ENCODE measurements around the gene SCD5. TPM values are rescaled to one million over a fixed set of nuclear protein-coding genes. Genes with fewer than 3 reads are reported as not detected.

SCD5 gene
- total and polyA plus RNA-seq, 2 donors from 2014 or later, result 41.2 to 55.7 TPM

GRCh38 chr4:82789025-82789776 is 9.4 kb downstream of the SCD5 start:
- no peaks in the 10 kb centered on the region for H3K27me3 ChIP-seq (ENCODE audit: control insufficient read depth, insufficient read depth, low read length)
- FAIRE-seq, result no peak
- H3K9ac ChIP-seq (ENCODE audit: low read length in 3 of 3), result no peak overlapping the region
- peaks cover 0 to 2% (median 0%) of the 10 kb centered on the region in 3 donors for H3K4me1 ChIP-seq (ENCODE audit: control insufficient read depth in 2 of 3, insufficient read depth in 2 of 3, low read depth in 1 of 3, low read length in 3 of 3)
- intact Hi-C loops (cut with DNase I), result no loop called here
- H3K36me3 ChIP-seq (ENCODE audit: control insufficient read depth in 2 of 3, insufficient read depth in 3 of 3, low read length in 3 of 3), result no peaks in the 10 kb centered on the region
- no peak for TF ChIP-seq CTCF (IDR thresholded peaks at IDR 0.05; ENCODE audit: borderline replicate concordance, extremely low read depth, insufficient read depth)
- no peak overlapping the region for H3K27ac ChIP-seq (ENCODE audit: low read depth in 2 of 2, low read length in 2 of 2)
- DNase-seq, result no peak
- no peak overlapping the region for H3K4me3 ChIP-seq (ENCODE audit: low read length in 3 of 3)
- no peaks in the 10 kb centered on the region for H3K9me3 ChIP-seq (ENCODE audit: control insufficient read depth in 2 of 3, insufficient read depth in 1 of 3, low read length in 3 of 3)

DNA sequence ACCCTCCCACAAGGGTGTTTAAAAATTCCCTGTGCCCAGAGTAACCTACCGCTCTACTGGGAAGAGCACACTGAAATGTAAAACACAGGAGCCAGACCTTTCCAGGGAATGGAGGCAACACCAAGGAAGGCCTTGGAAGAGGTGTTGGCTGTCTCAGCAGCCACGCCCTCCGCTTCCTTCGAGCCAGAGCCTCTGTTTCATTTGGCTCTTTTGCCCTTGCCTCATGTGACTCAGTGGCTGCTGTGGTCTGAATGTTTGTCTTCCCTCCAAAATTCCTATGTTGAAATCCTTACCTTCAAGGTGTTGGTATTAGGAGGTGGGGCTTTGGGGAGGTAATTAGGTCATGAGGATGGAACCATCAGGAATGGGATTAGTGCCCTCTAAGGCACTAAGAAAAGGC is 11.3 kb downstream of the SCD5 start:
- FAIRE-seq, result no peak
- no peak for TF ChIP-seq CTCF (IDR thresholded peaks at IDR 0.05; ENCODE audit: borderline replicate concordance, extremely low read depth, insufficient read depth)

DNA sequence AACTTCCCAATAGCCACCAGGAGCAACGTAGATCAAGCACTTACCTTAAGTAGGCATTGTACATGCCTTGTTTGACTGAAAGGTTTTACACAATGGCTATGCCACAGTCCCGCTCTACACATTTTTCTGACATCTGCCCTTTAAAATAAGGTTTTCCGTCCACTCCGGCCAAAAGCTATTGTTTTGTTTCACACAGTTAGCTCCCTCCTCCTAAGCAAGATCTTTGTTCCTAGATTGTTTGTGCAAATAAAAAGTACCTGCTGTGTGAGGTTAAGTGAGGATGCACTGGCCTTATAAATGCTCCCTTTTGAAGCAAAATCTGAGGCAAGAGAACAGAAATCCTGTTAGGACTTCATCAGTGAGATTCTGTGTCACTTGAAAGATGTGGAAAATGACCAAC is 11.8 kb downstream of the SCD5 start:
- intact Hi-C loops (cut with DNase I), result no loop called here
- H3K27ac ChIP-seq (ENCODE audit: low read depth in 2 of 2, low read length in 2 of 2), result no peak overlapping the region
- H3K9ac ChIP-seq (ENCODE audit: low read length in 3 of 3), result no peak overlapping the region
- peaks cover 0 to 2% (median 2%) of the 10 kb centered on the region in 3 donors for H3K4me1 ChIP-seq (ENCODE audit: control insufficient read depth in 2 of 3, insufficient read depth in 2 of 3, low read depth in 1 of 3, low read length in 3 of 3)
- no peak for TF ChIP-seq CTCF (IDR thresholded peaks at IDR 0.05; ENCODE audit: borderline replicate concordance, extremely low read depth, insufficient read depth)
- no peaks in the 10 kb centered on the region for H3K36me3 ChIP-seq (ENCODE audit: control insufficient read depth in 2 of 3, insufficient read depth in 3 of 3, low read length in 3 of 3)
- FAIRE-seq (no peak), DNase-seq (no peak)
- no peaks in the 10 kb centered on the region for H3K9me3 ChIP-seq (ENCODE audit: control insufficient read depth in 2 of 3, insufficient read depth in 1 of 3, low read length in 3 of 3)
- no peaks in the 10 kb centered on the region for H3K27me3 ChIP-seq (ENCODE audit: control insufficient read depth, insufficient read depth, low read length)
- no peak overlapping the region for H3K4me3 ChIP-seq (ENCODE audit: low read length in 3 of 3)

More for the DNA sequence above, 11.3 kb downstream of the SCD5 start:
- H3K27me3 ChIP-seq (ENCODE audit: control insufficient read depth, insufficient read depth, low read length), result no peaks in the 10 kb centered on the region
- H3K4me1 ChIP-seq (ENCODE audit: control insufficient read depth in 2 of 3, insufficient read depth in 2 of 3, low read depth in 1 of 3, low read length in 3 of 3), result peaks cover 0 to 2% (median 0%) of the 10 kb centered on the region in 3 donors
- no peaks in the 10 kb centered on the region for H3K36me3 ChIP-seq (ENCODE audit: control insufficient read depth in 2 of 3, insufficient read depth in 3 of 3, low read length in 3 of 3)
- H3K27ac ChIP-seq (ENCODE audit: low read depth in 2 of 2, low read length in 2 of 2), result no peak overlapping the region
- intact Hi-C loops (cut with DNase I), result no loop called here
- no peak overlapping the region for H3K9ac ChIP-seq (ENCODE audit: low read length in 3 of 3)
- H3K4me3 ChIP-seq (ENCODE audit: low read length in 3 of 3), result no peak overlapping the region
- no peak for DNase-seq
- no peaks in the 10 kb centered on the region for H3K9me3 ChIP-seq (ENCODE audit: control insufficient read depth in 2 of 3, insufficient read depth in 1 of 3, low read length in 3 of 3)
